Hepatocyte (in vitro differentiated cells): ENCODE data around the gene KCTD18. TPM values are rescaled to one million over a fixed set of nuclear protein-coding genes. Genes with fewer than 3 reads are reported as not detected.

Experiments
- DNase-seq: peaks from one replicate; pipeline ENCODE4 v3.0.0-alpha.2; 2016; ENCODE audit warnings: low spot score
- H2AFZ ChIP-seq: fragments of 200-600 bp; sonication (generic); 2 replicates; pipeline ENCODE4 v1.6.0; 2016; ENCODE audit warnings: antibody characterized with exemption, mild to moderate bottlenecking
- H3K27ac ChIP-seq: fragments of 200-600 bp; sonication (generic); 2 replicates; pipeline ENCODE4 v1.5.1; 2016; ENCODE audit warnings: mild to moderate bottlenecking
- H3K27me3 ChIP-seq: fragments of 200-600 bp; sonication (generic); 2 replicates; pipeline ENCODE4 v1.6.1; 2016
- H3K36me3 ChIP-seq: fragments of 200-600 bp; sonication (generic); replicated peaks from 2 replicates; pipeline ENCODE4 v1.5.1; 2016; ENCODE audit warnings: low read depth; ENCODE audit not compliant: insufficient read depth
- H3K4me1 ChIP-seq: fragments of 200-600 bp; sonication (generic); 2 replicates; pipeline ENCODE4 v1.5.1; 2016; ENCODE audit warnings: mild to moderate bottlenecking, moderate library complexity; ENCODE audit not compliant: insufficient read depth
- H3K4me2 ChIP-seq: fragments of 200-600 bp; sonication (generic); 2 replicates; pipeline ENCODE4 v1.6.0; 2016
- H3K4me3 ChIP-seq: fragments of 200-600 bp; sonication (generic); 2 replicates; pipeline ENCODE4 v1.5.1; 2016; ENCODE audit warnings: mild to moderate bottlenecking
- H3K79me2 ChIP-seq: fragments of 200-600 bp; sonication (generic); 2 replicates; pipeline ENCODE4 v1.6.0; 2017; ENCODE audit warnings: mild to moderate bottlenecking
- H3K9me2 ChIP-seq: fragments of 200-600 bp; sonication (generic); replicated peaks from 2 replicates; pipeline ENCODE4 v1.6.0; 2017; ENCODE audit warnings: mild to moderate bottlenecking; ENCODE audit not compliant: insufficient read depth
- H3K9me3 ChIP-seq: fragments of 200-600 bp; sonication (generic); 2 replicates; pipeline ENCODE4 v1.5.1; 2016; ENCODE audit warnings: low read depth, mild to moderate bottlenecking
- H4K20me1 ChIP-seq: fragments of 200-600 bp; sonication (generic); 2 replicates; pipeline ENCODE4 v1.6.0; 2016; ENCODE audit warnings: mild to moderate bottlenecking; ENCODE audit not compliant: insufficient read depth, poor library complexity, severe bottlenecking
- CTCF ChIP-seq: fragments of 200-600 bp; sonication (generic); IDR thresholded peaks from 2 replicates; pipeline ENCODE4 v1.5.1; 2016; ENCODE audit warnings: antibody characterized with exemption, mild to moderate bottlenecking; ENCODE audit not compliant: poor library complexity
- EZH2 ChIP-seq: fragments of 200-600 bp; sonication (generic); IDR thresholded peaks from 2 replicates; pipeline ENCODE4 v1.6.1; 2016; ENCODE audit warnings: antibody characterized with exemption, mild to moderate bottlenecking, borderline replicate concordance
- EZH2phosphoT487 ChIP-seq: fragments of 200-600 bp; sonication (generic); IDR thresholded peaks from one replicate; pipeline ENCODE4 v1.6.1; 2018; ENCODE audit warnings: antibody characterized with exemption, mild to moderate bottlenecking, low read depth, moderate library complexity; ENCODE audit not compliant: unreplicated experiment, severe bottlenecking
- WGBS: methylation state at CpG from one replicate; pipeline ENCODE4 v1.1.6; 2016; ENCODE audit warnings: low lambda C conversion rate; ENCODE audit errors: missing lambda C conversion rate; 5-methylcytosine and 5-hydroxymethylcytosine counted together
- polyA plus RNA-seq: library from polyadenylated mRNA; unstranded; fragments of >200 nt; fragmentation: Nextera tagmentation; extraction: Ambion mirVana; gene quantifications from 2 replicates; pipeline ENCODE4 v1.2.1, GENCODE V29; 2016
- total RNA-seq: library from RNA; depleted of rRNA; stranded (reverse); fragments of >200 nt; gene quantifications from 2 replicates; pipeline ENCODE4 v1.2.3, GENCODE V29; 2014

KCTD18 gene
- total and polyA plus RNA-seq, 2 experiments from 2014 or later, result 12.7 to 13.4 TPM

DNA sequence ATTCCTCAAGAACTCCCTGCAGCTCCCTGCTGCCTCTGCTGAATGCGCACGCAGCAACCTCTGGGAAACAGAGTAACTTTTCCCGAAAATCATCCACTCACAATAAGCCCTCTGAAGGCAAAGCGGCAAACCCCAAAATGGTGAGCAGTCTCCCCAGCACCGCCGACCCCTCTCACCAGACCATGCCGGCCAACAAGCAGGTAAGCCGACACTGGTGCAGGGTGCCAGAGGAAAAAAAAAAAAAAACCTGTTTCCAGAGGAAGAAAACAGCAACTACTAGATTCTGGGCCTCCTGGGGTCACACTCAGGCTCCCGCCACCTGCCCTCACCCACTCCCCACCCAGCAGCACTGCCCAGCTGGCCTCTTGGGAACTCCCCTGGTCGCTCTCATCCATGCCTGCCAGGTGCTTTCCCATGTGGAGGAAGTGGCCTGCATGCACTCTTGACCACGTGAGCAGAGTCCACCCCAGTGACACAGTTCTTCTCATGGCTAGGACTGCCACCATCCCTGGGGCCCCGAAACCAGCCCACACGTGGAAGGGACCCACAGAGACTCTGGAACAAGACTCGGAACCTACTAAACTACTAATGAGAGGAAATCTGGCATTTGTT, 36.9 kb downstream of the KCTD18 start:
- Histone ChIP-seq H3K9me2 (no peaks in the 10 kb centered on the region), H3K4me1 (no peaks in the 10 kb centered on the region), H3K9me3 (no peaks in the 10 kb centered on the region), H3K79me2 (no peaks in the 10 kb centered on the region), H3K27me3 (no peaks in the 10 kb centered on the region), H4K20me1 (no peaks in the 10 kb centered on the region), H3K4me2 (no peak overlapping the region), H3K36me3 (no peaks in the 10 kb centered on the region), H2AFZ (no peak overlapping the region), H3K4me3 (no peak overlapping the region), H3K27ac (no peak overlapping the region)
- TF ChIP-seq EZH2phosphoT487 (no peak), EZH2 (no peak), CTCF (no peak)
- no peak for DNase-seq
- WGBS, result 99% methylated on average over 14 of the region's 14 CpGs

DNA sequence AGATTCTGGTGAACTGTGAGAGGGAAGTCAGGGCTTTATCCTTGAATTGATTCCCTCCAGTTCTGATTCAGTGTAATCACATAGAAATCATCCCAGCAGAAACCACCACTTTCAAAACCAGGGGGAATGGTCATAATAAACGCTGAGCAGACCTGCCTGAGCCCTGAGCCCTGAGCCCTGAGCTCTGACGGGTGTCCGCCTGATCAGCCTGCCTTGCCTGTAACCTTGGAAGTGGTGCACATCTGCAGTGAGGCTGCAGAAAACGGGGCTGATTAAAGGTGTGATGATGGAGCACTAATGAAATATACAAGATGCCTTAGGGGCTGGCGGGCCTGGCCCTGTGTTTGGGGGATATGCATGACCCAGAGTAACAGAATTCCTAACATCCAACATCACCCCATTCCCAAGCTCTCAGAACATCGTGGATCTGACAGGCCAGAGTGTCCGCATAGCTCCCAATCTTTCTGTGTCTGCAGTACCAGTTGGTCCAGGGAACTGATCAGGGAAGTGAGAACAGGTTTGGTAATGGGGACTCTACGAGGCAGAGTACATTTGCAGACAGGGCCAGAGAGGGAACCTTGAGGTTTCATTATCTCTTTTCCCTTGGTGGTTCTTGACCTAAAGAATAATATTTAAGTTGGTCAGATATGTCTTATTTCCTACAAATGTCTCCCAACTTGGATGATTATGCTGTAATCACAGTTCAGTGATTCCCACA, 37.8 kb downstream of the KCTD18 start:
- H3K4me2 ChIP-seq, result no peak overlapping the region
- no peaks in the 10 kb centered on the region for H4K20me1 ChIP-seq
- WGBS, result 84% methylated on average over 8 of the region's 8 CpGs
- TF ChIP-seq CTCF, result no peak
- no peak for TF ChIP-seq EZH2phosphoT487
- TF ChIP-seq EZH2, result no peak
- H3K4me3 ChIP-seq, result no peak overlapping the region
- no peaks in the 10 kb centered on the region for H3K9me3 ChIP-seq
- DNase-seq, result no peak
- no peaks in the 10 kb centered on the region for H3K36me3 ChIP-seq
- no peak overlapping the region for H3K27ac ChIP-seq
- H2AFZ ChIP-seq, result no peak overlapping the region
- H3K9me2 ChIP-seq, result no peaks in the 10 kb centered on the region
- no peaks in the 10 kb centered on the region for H3K4me1 ChIP-seq
- H3K79me2 ChIP-seq, result no peaks in the 10 kb centered on the region
- no peaks in the 10 kb centered on the region for H3K27me3 ChIP-seq

DNA sequence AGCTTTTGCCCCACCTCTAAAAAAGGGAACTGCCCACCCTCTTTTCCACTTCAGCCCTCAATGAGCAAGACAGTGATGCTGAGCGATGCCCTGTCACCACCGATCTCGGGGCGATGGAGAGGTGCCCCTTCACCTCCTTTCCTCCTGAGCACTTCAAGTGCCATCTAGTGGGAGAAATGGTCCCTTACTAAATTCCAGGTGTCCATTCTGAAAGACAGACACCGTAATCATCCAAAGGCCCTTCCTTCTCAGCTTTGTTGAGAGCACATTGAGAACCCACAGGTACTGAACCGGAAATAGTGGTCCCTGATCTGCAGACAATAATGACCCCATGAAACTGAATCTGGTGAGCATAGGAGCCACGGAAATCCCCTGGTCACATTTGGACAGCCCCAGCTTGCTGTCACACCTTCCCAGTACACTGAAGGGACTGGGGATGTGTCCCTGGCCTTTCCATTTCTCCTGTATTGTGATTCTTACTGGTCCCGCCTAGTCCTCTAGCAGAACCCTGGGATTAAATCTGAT, 38.5 kb downstream of the KCTD18 start:
- no peaks in the 10 kb centered on the region for H3K36me3 ChIP-seq
- peak; percentile 53 for TF ChIP-seq CTCF
- TF ChIP-seq EZH2phosphoT487, result no peak

More for the DNA sequence above, 38.5 kb downstream of the KCTD18 start:
- H3K9me2 ChIP-seq, result no peaks in the 10 kb centered on the region
- H3K4me2 ChIP-seq, result no peak overlapping the region
- no peaks in the 10 kb centered on the region for H3K79me2 ChIP-seq
- H2AFZ ChIP-seq, result no peak overlapping the region
- H4K20me1 ChIP-seq, result no peaks in the 10 kb centered on the region
- DNase-seq, result peak; percentile 31
- no peaks in the 10 kb centered on the region for H3K4me1 ChIP-seq
- H3K27me3 ChIP-seq, result no peaks in the 10 kb centered on the region
- no peak overlapping the region for H3K27ac ChIP-seq
- WGBS, result 81% methylated on average over 8 of the region's 8 CpGs
- no peaks in the 10 kb centered on the region for H3K9me3 ChIP-seq
- no peak overlapping the region for H3K4me3 ChIP-seq
